H1 (cell line): ENCODE measurements around the gene PER2. TPM values are rescaled to one million over a fixed set of nuclear protein-coding genes. Genes with fewer than 3 reads are reported as not detected.

Experiments
- CTCF ChIA-PET: fragments of 300-600 bp; sonication (Branson Sonifier 250); formaldehyde crosslinking; loops from one replicate; lab custom pipeline; 2021; ENCODE audit not compliant: partially characterized antibody; lab: Charles Lee
- POLR2A ChIA-PET: fragments of 300-600 bp; sonication (Branson Sonifier 250); formaldehyde crosslinking; loops from one replicate; lab custom pipeline; 2021; ENCODE audit warnings: inconsistent platforms; ENCODE audit not compliant: partially characterized antibody; lab: Charles Lee
- DNase-seq, 2 experiments: peaks; one replicate each; pipeline versions ENCODE4 v3.0.0 to v3.0.0-alpha.2; 2010 to 2022; ENCODE audit warnings: low spot score in 2 of 2, low read depth in 1 of 2, mixed read lengths in 1 of 2
- FAIRE-seq: peaks from 2 replicates; lab custom pipeline; 2011; peaks lifted over from hg19 to GRCh38; lab: Jason Lieb, UNC
- H2AFZ ChIP-seq: 2 replicates; pipeline ENCODE4 v1.8.1; 2012; ENCODE audit warnings: low read length, inconsistent platforms
- H2AK5ac ChIP-seq: 2 replicates; pipeline ENCODE4 v1.6.1; 2013; ENCODE audit warnings: low read depth, low read length
- H2BK120ac ChIP-seq: replicated peaks from 2 replicates; pipeline ENCODE3; 2013; ENCODE audit warnings: low read depth, low read length, inconsistent platforms
- H2BK12ac ChIP-seq: 2 replicates; pipeline ENCODE4 v1.6.1; 2013; ENCODE audit warnings: low read depth, low read length
- H2BK15ac ChIP-seq: 2 replicates; pipeline ENCODE4 v1.6.1; 2013; ENCODE audit warnings: low read length
- H2BK20ac ChIP-seq: 2 replicates; pipeline ENCODE4 v1.6.1; 2013; ENCODE audit warnings: low read length
- H2BK5ac ChIP-seq: 2 replicates; pipeline ENCODE4 v1.6.1; 2013; ENCODE audit warnings: low read depth, low read length
- H3K14ac ChIP-seq: 2 replicates; pipeline ENCODE4 v1.6.1; 2013; ENCODE audit warnings: inconsistent platforms; ENCODE audit not compliant: insufficient read length
- H3K18ac ChIP-seq: 2 replicates; pipeline ENCODE4 v1.6.1; 2013; ENCODE audit warnings: low read length; ENCODE audit errors: extremely low read depth
- H3K23ac ChIP-seq: 2 replicates; pipeline ENCODE4 v1.6.1; 2013; ENCODE audit warnings: inconsistent platforms; ENCODE audit not compliant: insufficient read length
- H3K23me2 ChIP-seq: 2 replicates; pipeline ENCODE4 v1.6.1; 2013; ENCODE audit warnings: low read depth, low read length
- H3K27ac ChIP-seq: 2 replicates; pipeline ENCODE4 v1.6.1; 2011; ENCODE audit warnings: low read depth, low read length, inconsistent platforms
- H3K27me3 ChIP-seq, 4 experiments: replicated peaks in 1 of 4; 1 replicate in 1 of 4; 2 replicates in 3 of 4; pipeline versions ENCODE4 v1.6.1 to v1.8.1; 2011 to 2013; ENCODE audit warnings: low read length in 3 of 4, mild to moderate bottlenecking in 3 of 4, inconsistent platforms in 2 of 4, mixed read lengths in 2 of 4, moderate library complexity in 1 of 4; ENCODE audit not compliant: control insufficient read depth in 3 of 4, insufficient read depth in 3 of 4; ENCODE audit errors: extremely low read depth in 1 of 4
- H3K36me3 ChIP-seq, 4 experiments: 2 replicates each; pipeline versions ENCODE4 v1.6.1 to v1.8.1; 2011 to 2013; ENCODE audit warnings: mild to moderate bottlenecking in 4 of 4, low read length in 3 of 4, moderate library complexity in 2 of 4, control low read depth in 1 of 4, inconsistent platforms in 1 of 4; ENCODE audit not compliant: insufficient read depth in 4 of 4, control insufficient read depth in 2 of 4
- H3K4ac ChIP-seq: replicated peaks from 2 replicates; pipeline ENCODE3; 2013; ENCODE audit warnings: low read length, low read depth, mixed read lengths, inconsistent platforms; ENCODE audit not compliant: insufficient read length
- H3K4me1 ChIP-seq, 4 experiments: replicated peaks in 1 of 4; 1 replicate in 1 of 4; 2 replicates in 3 of 4; pipeline versions ENCODE4 v1.6.1 to v1.8.1; 2011 to 2013; ENCODE audit warnings: low read length in 3 of 4, inconsistent platforms in 2 of 4, mixed read lengths in 1 of 4; ENCODE audit not compliant: insufficient read depth in 4 of 4, control insufficient read depth in 3 of 4
- H3K4me2 ChIP-seq, 2 experiments: 2 replicates each; pipeline versions ENCODE4 v1.6.1 to v1.8.1; 2011 to 2013; ENCODE audit warnings: low read depth in 2 of 2, low read length in 2 of 2, control low read depth in 1 of 2, inconsistent platforms in 1 of 2, mild to moderate bottlenecking in 1 of 2; ENCODE audit not compliant: insufficient read depth in 1 of 2
- H3K4me3 ChIP-seq, 4 experiments: fragments of 200-600, 300-600 bp in 1 of 4; sonication (generic), shearing (Covaris generic), sonication (Bioruptor Twin) in 1 of 4; 2 replicates each; pipeline versions ENCODE4 v1.5.1 to v1.8.1; 2011 to 2016; ENCODE audit warnings: low read length in 4 of 4, low read depth in 3 of 4, control low read depth in 2 of 4, inconsistent platforms in 2 of 4, mild to moderate bottlenecking in 2 of 4, mixed read lengths in 1 of 4, moderate library complexity in 1 of 4; ENCODE audit not compliant: insufficient read depth in 2 of 4; ENCODE audit errors: extremely low read depth in 1 of 4
- H3K56ac ChIP-seq: replicated peaks from 2 replicates; pipeline ENCODE3; 2013; ENCODE audit warnings: low read depth, mild to moderate bottlenecking, mixed read lengths, low read length, inconsistent platforms; ENCODE audit not compliant: insufficient read length
- H3K79me1 ChIP-seq: 2 replicates; pipeline ENCODE4 v1.6.1; 2013; ENCODE audit warnings: low read depth, low read length, control low read depth
- H3K79me2 ChIP-seq, 2 experiments: 2 replicates each; pipeline versions ENCODE4 v1.6.1 to v1.8.1; 2012 to 2013; ENCODE audit warnings: low read length in 2 of 2, mild to moderate bottlenecking in 2 of 2, inconsistent platforms in 1 of 2; ENCODE audit not compliant: insufficient read depth in 2 of 2, control insufficient read depth in 1 of 2
- H3K9ac ChIP-seq, 4 experiments: replicated peaks in 1 of 4; 1 replicate in 1 of 4; 2 replicates in 3 of 4; pipeline versions ENCODE4 v1.6.1 to v1.8.1; 2011 to 2013; ENCODE audit warnings: low read depth in 3 of 4, low read length in 3 of 4, control low read depth in 2 of 4, mild to moderate bottlenecking in 2 of 4, moderate library complexity in 2 of 4, inconsistent platforms in 1 of 4; ENCODE audit errors: extremely low read depth in 1 of 4
- H3K9me3 ChIP-seq, 2 experiments: 2 replicates each; pipeline versions ENCODE4 v1.6.1 to v1.8.1; 2012 to 2013; ENCODE audit warnings: mild to moderate bottlenecking in 2 of 2, moderate library complexity in 2 of 2, control low read depth in 1 of 2, inconsistent platforms in 1 of 2, low read depth in 1 of 2, low read length in 1 of 2, mixed read lengths in 1 of 2; ENCODE audit not compliant: insufficient read depth in 2 of 2
- H4K20me1 ChIP-seq, 2 experiments: replicated peaks in 1 of 2; 2 replicates each; pipeline versions ENCODE3 to v1.8.1; 2011 to 2013; ENCODE audit warnings: inconsistent platforms in 2 of 2, low read length in 2 of 2, mild to moderate bottlenecking in 1 of 2; ENCODE audit not compliant: insufficient read depth in 2 of 2, control insufficient read depth in 1 of 2
- H4K5ac ChIP-seq: 2 replicates; pipeline ENCODE4 v1.6.1; 2013; ENCODE audit warnings: low read length, low read depth, mixed read lengths, inconsistent platforms; ENCODE audit not compliant: insufficient read length
- H4K8ac ChIP-seq: 2 replicates; pipeline ENCODE4 v1.8.0; 2013; ENCODE audit warnings: mild to moderate bottlenecking, moderate library complexity, low read length, inconsistent platforms; ENCODE audit not compliant: insufficient read depth; ENCODE audit errors: extremely low read depth
- H4K91ac ChIP-seq: replicated peaks from 2 replicates; pipeline ENCODE3; 2013; ENCODE audit warnings: low read length, mixed read lengths, inconsistent platforms; ENCODE audit not compliant: insufficient read length
- RAD21 ChIP-seq, 2 experiments: IDR thresholded peaks in 1 of 2; conservative IDR thresholded peaks in 1 of 2; 2 replicates each; pipeline ENCODE4 v1.6.1; 2011; ENCODE audit warnings: low read depth in 2 of 2, low read length in 2 of 2, improper control_type of control experiment in 1 of 2, inconsistent platforms in 1 of 2, mild to moderate bottlenecking in 1 of 2, moderate library complexity in 1 of 2
- SP4 ChIP-seq: IDR thresholded peaks from 2 replicates; pipeline ENCODE4 v1.6.1; 2012; ENCODE audit warnings: low read length, inconsistent platforms
- YY1 ChIP-seq: IDR thresholded peaks from 2 replicates; pipeline ENCODE4 v1.6.1; 2011; ENCODE audit warnings: low read depth, mild to moderate bottlenecking, low read length
- WGBS, 2 experiments: shearing (Covaris generic) in 1 of 2; methylation state at CpG; one replicate each; pipeline versions ENCODE4 v1.1.6 to v1.1.7; 2013 to 2015; ENCODE audit warnings: low lambda C conversion rate in 2 of 2, mixed read lengths in 2 of 2, inconsistent platforms in 1 of 2, low coverage in 1 of 2, missing lambda C conversion rate in 1 of 2; ENCODE audit not compliant: insufficient replicate concordance in 2 of 2, insufficient coverage in 1 of 2, insufficient read length in 1 of 2; ENCODE audit errors: extremely low coverage in 1 of 2, missing lambda C conversion rate in 1 of 2; 5-methylcytosine and 5-hydroxymethylcytosine counted together
- polyA plus RNA-seq, 7 experiments: library from polyadenylated mRNA; depleted of rRNA in 3 of 7; stranded (reverse) in 5 of 7; unstranded in 2 of 7; fragments of >200 nt in 5 of 7; fragments of 200-250 nt in 2 of 7; gene quantifications; 1 replicate in 5 of 7; 2 replicates in 1 of 7; 4 replicates in 1 of 7; pipeline versions ENCODE4 v1.2.1 to v1.2.3, GENCODE V29; 2011 to 2013; ENCODE audit warnings: missing spikeins in 2 of 7, mixed read lengths in 2 of 7
- total RNA-seq: library from RNA; stranded (reverse); fragmentation: NEBNext Ultra II Directional; extraction: Animal tissue kit (Norgen Biotek cat#: 25700); gene quantifications from 2 replicates; pipeline ENCODE4 v1.2.1, GENCODE V29; 2021
- TF ChIP-seq, protein P1 (sequence below), 3 experiments: IDR thresholded peaks; 1 replicate in 2 of 3; 2 replicates in 1 of 3; pipeline versions ENCODE4 v1.5.1 to v1.6.1; 2011; ENCODE audit warnings: low read length in 3 of 3, mild to moderate bottlenecking in 3 of 3, inconsistent platforms in 2 of 3, low read depth in 1 of 3, moderate library complexity in 1 of 3; ENCODE audit not compliant: insufficient read depth in 1 of 3; ENCODE audit errors: control extremely low read depth in 1 of 3

The PER2 gene
- total and polyA plus RNA-seq, 2 of the 8 experiments (the other 6 are each of a cell fraction or from before 2014, with no cell fraction given): 0.91 to 5.5 TPM

DNA sequence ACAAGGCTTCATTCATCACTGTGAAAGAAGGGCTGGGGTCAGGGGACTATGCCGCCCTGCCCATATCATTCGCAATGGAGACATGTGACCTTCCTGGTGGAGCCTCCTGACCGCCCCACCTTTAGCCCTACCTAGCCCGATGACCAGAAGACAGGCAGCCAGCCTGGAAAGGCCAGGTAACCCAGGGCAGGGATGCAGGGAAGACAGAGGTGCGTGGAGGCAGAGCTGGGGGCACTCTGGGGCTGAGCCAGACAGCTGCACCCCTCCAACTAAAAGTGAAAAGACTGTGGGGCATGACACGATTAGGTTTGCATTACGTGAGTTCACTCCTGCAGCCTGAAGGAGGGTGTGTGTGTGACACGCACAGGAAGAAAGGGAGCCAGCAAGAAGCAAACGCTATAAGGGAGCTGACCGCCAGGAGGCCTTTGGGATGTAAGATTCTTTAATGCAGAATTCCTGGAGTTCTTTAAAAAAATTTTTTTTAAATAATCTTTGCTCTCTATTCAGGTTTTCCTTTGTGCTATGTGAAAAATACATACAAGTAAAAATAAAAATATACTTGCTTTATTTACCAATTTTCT lies 44.8 kb downstream of the PER2 start:
- Histone ChIP-seq H4K5ac (no peak overlapping the region), H3K4me3 (no peak overlapping the region), H2BK12ac (peak overlapping the region; percentile 87; the same call in 1 of the 2 replicates), H3K4me1 (peaks cover 3 to 15% (median 7%) of the 10 kb centered on the region in 4 experiments), H3K18ac (peak overlapping the region; percentile 13; the same call in 1 of the 2 replicates), H3K79me1 (no peaks in the 10 kb centered on the region), H3K79me2 (no peaks in the 10 kb centered on the region), H3K9me3 (peaks cover 0 to 5% of the 10 kb centered on the region in 2 experiments; a peak in 2 of 4 replicates), H2BK20ac (no peak overlapping the region), H4K91ac (no peak overlapping the region), H2BK15ac (0 out of 2 replicates have a peak overlapping the region, but pooled peaks have one; percentile 72), H2AK5ac (no peak overlapping the region), H3K36me3 (peaks cover 0 to 5% (median 0%) of the 10 kb centered on the region in 4 experiments; a peak in 1 of 8 replicates), H3K4ac (no peak overlapping the region), H4K8ac (no peak overlapping the region; the same call in 1 of the 2 replicates), H3K27ac (no peak overlapping the region), H3K4me2 (0 out of 4 replicates have a peak overlapping the region, but pooled peaks of 1 of the 2 experiments have one; percentile 15), H3K27me3 (peaks cover 4 to 23% (median 15%) of the 10 kb centered on the region in 4 experiments), H2BK5ac (no peak overlapping the region), H3K14ac (no peak overlapping the region), H2BK120ac (no peak overlapping the region)
- 75% methylated on average over 10 of the region's 10 CpGs; no CpG with 5 or more reads in 1 of the 2 experiments for WGBS, 2 experiments
- TF ChIP-seq YY1 (no peak), SP4 (no peak), RAD21 (IDR thresholded peaks at IDR 0.05 in 1 of 2, conservative IDR thresholded peaks at IDR 0.05 in 1 of 2; ENCODE audit: low read depth in 2 of 2, low read length in 2 of 2) (0 out of 4 replicates have a peak, but pooled peaks of 1 of the 2 experiments have one; percentile 1)
- TF ChIP-seq, protein P1, sequence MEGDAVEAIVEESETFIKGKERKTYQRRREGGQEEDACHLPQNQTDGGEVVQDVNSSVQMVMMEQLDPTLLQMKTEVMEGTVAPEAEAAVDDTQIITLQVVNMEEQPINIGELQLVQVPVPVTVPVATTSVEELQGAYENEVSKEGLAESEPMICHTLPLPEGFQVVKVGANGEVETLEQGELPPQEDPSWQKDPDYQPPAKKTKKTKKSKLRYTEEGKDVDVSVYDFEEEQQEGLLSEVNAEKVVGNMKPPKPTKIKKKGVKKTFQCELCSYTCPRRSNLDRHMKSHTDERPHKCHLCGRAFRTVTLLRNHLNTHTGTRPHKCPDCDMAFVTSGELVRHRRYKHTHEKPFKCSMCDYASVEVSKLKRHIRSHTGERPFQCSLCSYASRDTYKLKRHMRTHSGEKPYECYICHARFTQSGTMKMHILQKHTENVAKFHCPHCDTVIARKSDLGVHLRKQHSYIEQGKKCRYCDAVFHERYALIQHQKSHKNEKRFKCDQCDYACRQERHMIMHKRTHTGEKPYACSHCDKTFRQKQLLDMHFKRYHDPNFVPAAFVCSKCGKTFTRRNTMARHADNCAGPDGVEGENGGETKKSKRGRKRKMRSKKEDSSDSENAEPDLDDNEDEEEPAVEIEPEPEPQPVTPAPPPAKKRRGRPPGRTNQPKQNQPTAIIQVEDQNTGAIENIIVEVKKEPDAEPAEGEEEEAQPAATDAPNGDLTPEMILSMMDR (IDR thresholded peaks at IDR 0.05; ENCODE audit: control extremely low read depth in 1 of 3, insufficient read depth in 1 of 3, low read depth in 1 of 3, low read length in 3 of 3): peak in 2 of 3 experiments; percentile 32 to 40; a peak in 2 of 4 replicates
- TF ChIP-seq, all 59 proteins: peak for 2
- peaks cover 15% of the 10 kb centered on the region; the same call in 1 of the 2 replicates for H3K23me2 ChIP-seq
- H3K56ac ChIP-seq: no peak overlapping the region
- POLR2A ChIA-PET: interaction anchor here (1.0 to 1.6 kb wide), 2 partner anchors 12 to 45 kb away, joined by 3 to 4 read pairs; partner anchors contain the start of gene PER2
- no peak overlapping the region for H2AFZ ChIP-seq
- H4K20me1 ChIP-seq: no peaks in the 10 kb centered on the region
- CTCF ChIA-PET: interaction anchor here (1.3 to 16.7 kb wide), 4 partner anchors 9 to 61 kb away, joined by 3 to 208 read pairs (median 9); no protein-coding TSS in a partner anchor
- no peak overlapping the region for H3K9ac ChIP-seq
- DNase-seq (no peak), FAIRE-seq (no peak)
- H3K23ac ChIP-seq: no peak overlapping the region
